ENCODE measurements around the gene OR4F6.

DNA sequence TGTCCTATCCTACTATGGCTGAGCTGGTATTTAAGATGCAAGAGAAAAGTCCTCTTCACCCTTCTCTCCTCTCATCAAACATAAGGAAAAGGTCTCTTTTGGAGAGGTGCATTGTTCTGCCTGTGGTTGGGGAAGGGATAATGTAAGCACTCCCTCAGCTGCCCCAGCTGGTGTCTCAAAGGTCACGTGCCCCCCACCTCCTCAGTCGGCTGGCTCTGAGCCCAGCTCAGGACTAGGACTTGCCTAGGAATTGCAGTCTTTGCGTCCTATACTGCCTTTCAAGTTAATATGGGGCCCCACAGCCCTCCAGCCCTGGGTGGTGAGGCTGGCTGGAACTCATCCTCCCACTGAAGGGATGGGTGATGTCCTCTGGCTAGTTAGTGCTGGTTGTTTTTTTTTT is 38.3 kb downstream of the OR4F6 start:
- TF ChIP-seq, protein P1, sequence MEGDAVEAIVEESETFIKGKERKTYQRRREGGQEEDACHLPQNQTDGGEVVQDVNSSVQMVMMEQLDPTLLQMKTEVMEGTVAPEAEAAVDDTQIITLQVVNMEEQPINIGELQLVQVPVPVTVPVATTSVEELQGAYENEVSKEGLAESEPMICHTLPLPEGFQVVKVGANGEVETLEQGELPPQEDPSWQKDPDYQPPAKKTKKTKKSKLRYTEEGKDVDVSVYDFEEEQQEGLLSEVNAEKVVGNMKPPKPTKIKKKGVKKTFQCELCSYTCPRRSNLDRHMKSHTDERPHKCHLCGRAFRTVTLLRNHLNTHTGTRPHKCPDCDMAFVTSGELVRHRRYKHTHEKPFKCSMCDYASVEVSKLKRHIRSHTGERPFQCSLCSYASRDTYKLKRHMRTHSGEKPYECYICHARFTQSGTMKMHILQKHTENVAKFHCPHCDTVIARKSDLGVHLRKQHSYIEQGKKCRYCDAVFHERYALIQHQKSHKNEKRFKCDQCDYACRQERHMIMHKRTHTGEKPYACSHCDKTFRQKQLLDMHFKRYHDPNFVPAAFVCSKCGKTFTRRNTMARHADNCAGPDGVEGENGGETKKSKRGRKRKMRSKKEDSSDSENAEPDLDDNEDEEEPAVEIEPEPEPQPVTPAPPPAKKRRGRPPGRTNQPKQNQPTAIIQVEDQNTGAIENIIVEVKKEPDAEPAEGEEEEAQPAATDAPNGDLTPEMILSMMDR (conservative IDR thresholded peaks at IDR 0.05; ENCODE audit: low read depth, low read length): no peak
- no peak for TF ChIP-seq EZH2 (IDR thresholded peaks at IDR 0.05; ENCODE audit: low read length, unreplicated experiment)
